Esophagus muscularis mucosa (tissue), 4 donors: ENCODE results near the gene PECR. TPM values are rescaled to one million over a fixed set of nuclear protein-coding genes. Genes with fewer than 3 reads are reported as not detected.
"Not testable (repeated sequence)": the region's sequence is repeated elsewhere in the genome, so short reads cannot be mapped to it uniquely, and the experiment has no call there.

ENCODE experiments used
- DNase-seq: peaks from one replicate; pipeline ENCODE4 v3.0.0-alpha.2; 2017; ENCODE audit errors: extremely low spot score
- H3K27ac ChIP-seq, 4 donors: fragments of 200-600 bp; sonication (generic); replicated peaks in 1 of 4; 1 replicate in 3 of 4; 2 replicates in 1 of 4; pipeline ENCODE4 v1.5.1; 2016 to 2019; ENCODE audit warnings: mild to moderate bottlenecking in 1 of 4
- H3K27me3 ChIP-seq, 4 donors: fragments of 200-600 bp; sonication (generic); one replicate each; pipeline versions ENCODE4 v1.5.1 to v1.6.0; 2016 to 2019
- H3K36me3 ChIP-seq, 4 donors: fragments of 200-600 bp; sonication (generic); one replicate each; pipeline ENCODE4 v1.5.1; 2016 to 2019
- H3K4me1 ChIP-seq, 4 donors: fragments of 200-600 bp; sonication (generic); one replicate each; pipeline ENCODE4 v1.5.1; 2016 to 2019
- H3K4me3 ChIP-seq, 4 donors: fragments of 200-600 bp; sonication (generic); 1 replicate in 2 of 4; 2 replicates in 2 of 4; pipeline ENCODE4 v1.5.1; 2016 to 2019; ENCODE audit warnings: mild to moderate bottlenecking in 4 of 4, moderate library complexity in 1 of 4
- H3K9me3 ChIP-seq, 4 donors: fragments of 200-600 bp; sonication (generic); 1 replicate in 3 of 4; 2 replicates in 1 of 4; pipeline ENCODE4 v1.5.1; 2016 to 2019
- CTCF ChIP-seq, 3 experiments: fragments of 200-600 bp in 2 of 3; fragments of 450-650 bp in 1 of 3; sonication (generic) in 2 of 3; IDR thresholded peaks; one replicate each; pipeline ENCODE4 v1.5.1; 2017 to 2019; ENCODE audit warnings: antibody characterized with exemption in 3 of 3, mild to moderate bottlenecking in 2 of 3, moderate library complexity in 1 of 3
- EP300 ChIP-seq: sonication (generic); formaldehyde crosslinking; IDR thresholded peaks from one replicate; pipeline ENCODE4 v1.6.1; 2017; ENCODE audit warnings: antibody characterized with exemption
- POLR2A ChIP-seq: fragments of 450-650 bp; IDR thresholded peaks from one replicate; pipeline ENCODE4 v1.6.1; 2017; ENCODE audit warnings: antibody characterized with exemption, moderate library complexity, mild to moderate bottlenecking, low read depth
- POLR2AphosphoS5 ChIP-seq, 2 donors: sonication (generic); formaldehyde crosslinking; IDR thresholded peaks; one replicate each; pipeline ENCODE4 v1.6.1; 2017; ENCODE audit warnings: antibody characterized with exemption in 2 of 2
- WGBS: methylation state at CpG from one replicate; pipeline ENCODE4 v1.1.5; 2018; 5-methylcytosine and 5-hydroxymethylcytosine counted together
- intact Hi-C: fragments of 100-400 bp; cut with DNase I; formaldehyde crosslinking; loops from one replicate; pipeline ENCODE4 v1.15.1; 2023
- total RNA-seq, 4 donors: library from RNA; depleted of rRNA; stranded (reverse); fragments of >200 nt; gene quantifications; one replicate each; pipeline versions ENCODE4 v1.1.0 to v1.2.1, GENCODE V29; 2016

PECR gene
- total RNA-seq, 4 donors from 2014 or later: 3.3 to 14.8 (median 10.0) TPM

GRCh38 chr2:216083464-216084281, 2.1 kb upstream of the PECR start:
- no peaks in the 10 kb centered on the region for H3K36me3 ChIP-seq
- peaks cover 11 to 23% (median 20%) of the 10 kb centered on the region in 4 donors for H3K4me1 ChIP-seq
- WGBS: 91% methylated on average over 11 of the region's 11 CpGs
- intact Hi-C loops: no loop called here
- H3K27me3 ChIP-seq: no peaks in the 10 kb centered on the region
- no peak for DNase-seq
- no peak for TF ChIP-seq POLR2AphosphoS5 (IDR thresholded peaks at IDR 0.05)
- no peak for TF ChIP-seq CTCF (IDR thresholded peaks at IDR 0.05)
- TF ChIP-seq POLR2A: no peak
- no peak for TF ChIP-seq EP300
- peaks cover 0 to 3% (median 0%) of the 10 kb centered on the region in 4 donors for H3K9me3 ChIP-seq
- no peak overlapping the region for H3K4me3 ChIP-seq
- no peak overlapping the region for H3K27ac ChIP-seq

DNA sequence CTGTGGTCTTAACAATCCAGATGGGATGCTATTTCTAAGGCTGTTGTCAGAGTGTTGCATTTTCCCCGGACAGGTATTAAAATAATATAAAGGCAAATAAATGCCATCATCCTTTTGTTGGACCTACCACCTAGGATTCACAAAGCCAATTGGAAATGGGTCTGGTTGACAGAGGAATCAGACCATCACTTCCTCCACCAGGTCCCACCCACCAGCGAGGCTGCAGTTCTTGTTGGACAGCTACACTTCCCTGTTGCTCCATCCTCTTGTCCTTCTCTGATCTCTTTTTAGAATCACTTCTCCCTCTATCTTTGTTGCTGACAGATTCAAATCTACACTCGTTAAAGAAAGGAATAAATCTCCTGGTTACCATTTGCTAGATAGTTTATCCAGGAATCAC, 1.2 kb upstream of the PECR start:
- Histone ChIP-seq H3K27me3 (no peaks in the 10 kb centered on the region), H3K4me3 (no peak overlapping the region), H3K4me1 (peaks cover 11 to 23% (median 20%) of the 10 kb centered on the region in 4 donors), H3K27ac (no peak overlapping the region), H3K9me3 (peaks cover 0 to 3% (median 0%) of the 10 kb centered on the region in 4 donors), H3K36me3 (no peaks in the 10 kb centered on the region)
- WGBS: 77% methylated on average over 3 of the region's 3 CpGs
- DNase-seq: no peak
- no peak for TF ChIP-seq EP300
- no peak for TF ChIP-seq POLR2A
- TF ChIP-seq POLR2AphosphoS5 (IDR thresholded peaks at IDR 0.05): no peak
- TF ChIP-seq CTCF (IDR thresholded peaks at IDR 0.05): no peak
- intact Hi-C loops: no loop called here

GRCh38 chr2:216082117-216082711, 605 bp upstream of the PECR start:
- Histone ChIP-seq H3K36me3 (no peaks in the 10 kb centered on the region), H3K4me3 (peak overlapping the region; percentile 64 to 75 (median 68)), H3K27me3 (no peaks in the 10 kb centered on the region), H3K4me1 (peaks cover 11 to 23% (median 20%) of the 10 kb centered on the region in 4 donors), H3K27ac (peak overlapping the region; percentile 38 to 65 (median 58)), H3K9me3 (peaks cover 0 to 3% (median 0%) of the 10 kb centered on the region in 4 donors)
- no peak for DNase-seq
- 11% methylated on average over 21 of the region's 22 CpGs for WGBS
- intact Hi-C loops: no loop called here
- TF ChIP-seq EP300 (no peak), POLR2AphosphoS5 (IDR thresholded peaks at IDR 0.05) (no peak), CTCF (IDR thresholded peaks at IDR 0.05) (no peak), POLR2A (no peak)

DNA sequence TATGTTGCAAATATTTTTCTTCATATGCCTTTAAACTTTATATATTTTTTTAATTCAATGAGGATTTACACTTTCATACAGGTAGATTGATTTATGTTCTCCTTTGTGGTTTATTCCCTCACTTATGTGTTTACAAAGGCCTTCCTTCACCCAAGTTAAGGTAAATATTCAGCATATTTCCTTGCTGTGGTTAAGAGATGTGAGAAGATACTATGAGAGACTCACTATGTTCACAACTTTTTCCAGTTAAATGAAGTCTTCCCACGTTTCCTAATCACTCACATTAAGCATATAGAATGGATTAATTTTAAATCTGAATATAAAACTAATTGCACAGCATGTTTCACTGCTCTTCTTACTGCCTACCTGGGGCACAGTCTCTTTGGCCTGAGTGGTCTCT, 597 bp downstream of the PECR start:
- peak overlapping the region; percentile 64 to 75 (median 68) for H3K4me3 ChIP-seq
- peaks cover 0 to 3% (median 0%) of the 10 kb centered on the region in 4 donors for H3K9me3 ChIP-seq
- 28% methylated on average over 1 of the region's 1 CpG for WGBS
- no peak for TF ChIP-seq POLR2A
- no peak for TF ChIP-seq POLR2AphosphoS5 (IDR thresholded peaks at IDR 0.05)
- TF ChIP-seq EP300: no peak
- TF ChIP-seq CTCF (IDR thresholded peaks at IDR 0.05): no peak
- no peak for DNase-seq
- H3K4me1 ChIP-seq: peaks cover 11 to 23% (median 20%) of the 10 kb centered on the region in 4 donors
- H3K27me3 ChIP-seq: no peaks in the 10 kb centered on the region
- peak overlapping the region; percentile 38 to 65 (median 58) for H3K27ac ChIP-seq
- peaks cover 0 to 3% (median 0%) of the 10 kb centered on the region in 4 donors for H3K36me3 ChIP-seq
- intact Hi-C loops: no loop called here

GRCh38 chr2:216080048-216080447, 1.6 kb downstream of the PECR start:
- H3K4me3 ChIP-seq, H3K27ac ChIP-seq, H3K27me3 ChIP-seq, H3K36me3 ChIP-seq, H3K9me3 ChIP-seq, DNase-seq, intact Hi-C loops: not testable (repeated sequence)
- H3K4me1 ChIP-seq: peaks cover 11 to 23% (median 20%) of the 10 kb centered on the region in 4 donors
- 98% methylated on average over 10 of the region's 10 CpGs for WGBS
